IPS-15b (cell line): ENCODE data around the gene SEC61G.

Source experiments
- H3K27me3 ChIP-seq: one replicate; pipeline ENCODE4 v1.6.1; 2013; ENCODE audit warnings: low read length; ENCODE audit not compliant: control insufficient read depth, insufficient read depth
- H3K36me3 ChIP-seq: one replicate; pipeline ENCODE4 v1.6.1; 2013; ENCODE audit warnings: low read length; ENCODE audit not compliant: control insufficient read depth, insufficient read depth
- H3K4me1 ChIP-seq: one replicate; pipeline ENCODE4 v1.6.1; 2013; ENCODE audit warnings: mild to moderate bottlenecking, low read length; ENCODE audit not compliant: control insufficient read depth, insufficient read depth
- H3K4me3 ChIP-seq: one replicate; pipeline ENCODE4 v1.5.1; 2013; ENCODE audit warnings: low read depth, low read length
- H3K9ac ChIP-seq: one replicate; pipeline ENCODE4 v1.6.1; 2013; ENCODE audit warnings: low read depth, mild to moderate bottlenecking, low read length
- H3K9me3 ChIP-seq: one replicate; pipeline ENCODE4 v1.6.1; 2013; ENCODE audit warnings: mild to moderate bottlenecking, low read length; ENCODE audit not compliant: control insufficient read depth, insufficient read depth

SEC61G gene

GRCh38 chr7:54758702-54759592 lies at the start of gene SEC61G:
TSS of gene SEC61G (minus strand) at chr7:54759211. CDS start at chr7:54757588, 1,623 bp downstream.
- H3K9ac ChIP-seq: peak within 1 kb of the TSS; percentile 96

GRCh38 chr7:54802841-54803240 lies 43.8 kb upstream of the SEC61G start:
- no peaks in the 10 kb centered on the region for H3K27me3 ChIP-seq
- no peak overlapping the region for H3K9ac ChIP-seq
- no peak overlapping the region for H3K4me3 ChIP-seq
- no peaks in the 10 kb centered on the region for H3K4me1 ChIP-seq
- H3K36me3 ChIP-seq: no peaks in the 10 kb centered on the region
- no peaks in the 10 kb centered on the region for H3K9me3 ChIP-seq

More at GRCh38 chr7:54758702-54759592, at the start of gene SEC61G:
- no peaks in the 10 kb centered on the region for H3K4me1 ChIP-seq
- no peaks in the 10 kb centered on the region for H3K9me3 ChIP-seq
- peak within 1 kb of the TSS; percentile 95 for H3K4me3 ChIP-seq
- H3K36me3 ChIP-seq: peaks cover 2% of the 10 kb centered on the region
- no peaks in the 10 kb centered on the region for H3K27me3 ChIP-seq

DNA sequence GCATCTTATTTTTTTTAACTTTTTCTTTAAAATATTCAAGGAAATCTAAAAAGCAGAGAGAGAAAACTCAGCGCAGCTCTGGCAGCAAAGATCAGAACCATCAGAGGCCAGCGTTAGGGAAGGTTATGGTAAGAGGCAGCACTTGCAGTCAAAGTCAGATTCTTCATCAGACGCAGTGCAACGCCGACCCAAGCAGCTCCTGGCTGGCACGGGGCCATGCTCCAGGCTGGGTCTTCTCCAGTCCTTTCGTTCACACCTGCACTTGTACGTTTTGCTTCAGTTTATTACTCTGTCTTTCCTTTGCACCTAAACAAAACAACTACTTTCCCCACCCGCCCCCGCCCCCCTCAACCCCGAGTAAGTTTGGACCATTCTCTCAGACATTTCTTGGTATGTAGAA lies 43.1 kb upstream of the SEC61G start:
- Histone ChIP-seq H3K27me3 (no peaks in the 10 kb centered on the region), H3K9ac (no peak overlapping the region), H3K36me3 (no peaks in the 10 kb centered on the region), H3K4me3 (no peak overlapping the region), H3K9me3 (no peaks in the 10 kb centered on the region), H3K4me1 (no peaks in the 10 kb centered on the region)

- no peaks in the 10 kb centered on the region for H3K27me3 ChIP-seq
Measured at GRCh38 chr7:54799792-54800191, 40.8 kb upstream of the SEC61G start.

GRCh38 chr7:54798530-54798929 lies 39.5 kb upstream of the SEC61G start:
- Histone ChIP-seq H3K4me1 (no peaks in the 10 kb centered on the region), H3K27me3 (no peaks in the 10 kb centered on the region), H3K36me3 (no peaks in the 10 kb centered on the region), H3K9ac (no peak overlapping the region), H3K9me3 (no peaks in the 10 kb centered on the region), H3K4me3 (no peak overlapping the region)

More at GRCh38 chr7:54799792-54800191, 40.8 kb upstream of the SEC61G start:
- H3K36me3 ChIP-seq: no peaks in the 10 kb centered on the region
- H3K4me3 ChIP-seq: no peak overlapping the region
- no peaks in the 10 kb centered on the region for H3K9me3 ChIP-seq
- H3K9ac ChIP-seq: no peak overlapping the region
- no peaks in the 10 kb centered on the region for H3K4me1 ChIP-seq

DNA sequence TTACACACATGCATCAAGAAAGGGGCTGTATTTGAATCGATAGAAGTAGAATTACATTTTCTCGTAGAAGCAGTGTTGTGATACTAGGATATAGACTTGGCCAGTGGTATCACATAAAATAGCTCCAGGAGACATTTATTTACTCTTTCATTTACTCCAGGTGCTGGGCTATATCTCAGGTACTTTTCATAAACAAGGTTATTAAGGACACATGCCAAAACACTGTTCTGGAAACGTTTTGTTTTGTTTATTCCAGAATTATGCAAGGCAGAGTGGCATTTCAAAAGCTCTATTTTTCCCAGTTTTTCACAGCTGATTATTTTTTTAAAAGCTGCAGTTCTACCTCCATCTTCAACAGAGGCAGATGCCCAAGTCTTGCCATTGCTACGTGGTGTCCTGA lies 37.8 kb upstream of the SEC61G start:
- no peaks in the 10 kb centered on the region for H3K27me3 ChIP-seq
- no peaks in the 10 kb centered on the region for H3K4me1 ChIP-seq
- no peak overlapping the region for H3K9ac ChIP-seq
- H3K9me3 ChIP-seq: no peaks in the 10 kb centered on the region
- no peaks in the 10 kb centered on the region for H3K36me3 ChIP-seq
- no peak overlapping the region for H3K4me3 ChIP-seq

GRCh38 chr7:54796150-54796549 lies 37.1 kb upstream of the SEC61G start:
- Histone ChIP-seq H3K36me3 (no peaks in the 10 kb centered on the region), H3K4me3 (no peak overlapping the region), H3K9me3 (no peaks in the 10 kb centered on the region), H3K4me1 (no peaks in the 10 kb centered on the region), H3K27me3 (no peaks in the 10 kb centered on the region), H3K9ac (no peak overlapping the region)

GRCh38 chr7:54792383-54792782 lies 33.4 kb upstream of the SEC61G start:
- H3K4me3 ChIP-seq: no peak overlapping the region
- H3K27me3 ChIP-seq: peaks cover 4% of the 10 kb centered on the region
- H3K9me3 ChIP-seq: no peaks in the 10 kb centered on the region
- H3K36me3 ChIP-seq: no peaks in the 10 kb centered on the region
- H3K4me1 ChIP-seq: no peaks in the 10 kb centered on the region
- H3K9ac ChIP-seq: no peak overlapping the region

DNA sequence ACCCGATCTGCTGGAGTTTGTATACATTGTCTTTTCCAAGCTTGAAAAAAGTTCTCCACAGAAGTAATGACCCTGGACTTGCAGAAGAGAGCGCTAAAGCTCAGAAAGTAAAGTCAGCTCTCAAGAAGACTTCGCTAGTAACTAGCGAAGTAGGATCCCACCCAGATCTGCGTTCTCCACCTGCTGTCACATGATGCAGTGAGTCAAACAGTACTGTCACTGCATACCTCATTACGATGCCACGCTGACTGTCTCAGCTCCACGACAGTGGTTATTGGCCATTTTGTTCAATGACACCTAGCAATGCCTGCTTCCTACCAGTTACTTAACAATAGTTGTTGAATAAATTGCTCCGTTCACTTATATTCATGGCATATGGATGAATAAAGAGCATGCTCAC lies 29.7 kb upstream of the SEC61G start:
- H3K9ac ChIP-seq: no peak overlapping the region

GRCh38 chr7:54785261-54785660 lies 26.2 kb upstream of the SEC61G start:
- peaks cover 4% of the 10 kb centered on the region for H3K27me3 ChIP-seq
- H3K4me1 ChIP-seq: peaks cover 12% of the 10 kb centered on the region
- H3K36me3 ChIP-seq: no peaks in the 10 kb centered on the region
- no peak overlapping the region for H3K9ac ChIP-seq
- H3K4me3 ChIP-seq: no peak overlapping the region
- H3K9me3 ChIP-seq: no peaks in the 10 kb centered on the region

More for the DNA sequence above, 29.7 kb upstream of the SEC61G start:
- Histone ChIP-seq H3K9me3 (no peaks in the 10 kb centered on the region), H3K27me3 (peaks cover 4% of the 10 kb centered on the region), H3K36me3 (no peaks in the 10 kb centered on the region), H3K4me3 (no peak overlapping the region), H3K4me1 (no peaks in the 10 kb centered on the region)

DNA sequence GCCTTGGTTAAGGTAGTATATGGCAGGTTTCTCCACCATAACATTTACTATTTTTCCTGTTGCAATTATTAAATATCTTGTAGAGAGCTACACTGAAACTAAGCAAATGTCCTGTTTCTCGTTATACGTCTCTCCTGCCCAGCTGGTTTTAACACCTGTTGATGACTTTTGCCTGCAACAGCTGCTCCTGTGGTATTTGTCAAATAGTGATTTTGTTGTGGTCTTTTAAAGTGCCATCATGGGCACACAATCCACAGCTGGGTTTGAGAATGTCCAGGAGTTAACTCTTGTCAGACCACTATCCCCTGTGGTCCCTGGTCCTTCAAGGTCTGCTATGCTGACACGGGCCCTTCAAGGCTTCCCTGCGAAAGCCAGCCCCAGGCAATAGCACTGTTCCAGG lies 24.9 kb upstream of the SEC61G start:
- no peak overlapping the region for H3K9ac ChIP-seq
- peaks cover 3% of the 10 kb centered on the region for H3K27me3 ChIP-seq
- H3K9me3 ChIP-seq: no peaks in the 10 kb centered on the region
- no peaks in the 10 kb centered on the region for H3K36me3 ChIP-seq
- no peak overlapping the region for H3K4me3 ChIP-seq
- peaks cover 12% of the 10 kb centered on the region for H3K4me1 ChIP-seq

GRCh38 chr7:54782829-54783228 lies 23.8 kb upstream of the SEC61G start:
- Histone ChIP-seq H3K36me3 (no peaks in the 10 kb centered on the region), H3K4me3 (no peak overlapping the region), H3K9ac (no peak overlapping the region), H3K9me3 (no peaks in the 10 kb centered on the region), H3K27me3 (no peaks in the 10 kb centered on the region), H3K4me1 (peaks cover 12% of the 10 kb centered on the region)
